ENCODE data around the gene UBE2D1.

DNA sequence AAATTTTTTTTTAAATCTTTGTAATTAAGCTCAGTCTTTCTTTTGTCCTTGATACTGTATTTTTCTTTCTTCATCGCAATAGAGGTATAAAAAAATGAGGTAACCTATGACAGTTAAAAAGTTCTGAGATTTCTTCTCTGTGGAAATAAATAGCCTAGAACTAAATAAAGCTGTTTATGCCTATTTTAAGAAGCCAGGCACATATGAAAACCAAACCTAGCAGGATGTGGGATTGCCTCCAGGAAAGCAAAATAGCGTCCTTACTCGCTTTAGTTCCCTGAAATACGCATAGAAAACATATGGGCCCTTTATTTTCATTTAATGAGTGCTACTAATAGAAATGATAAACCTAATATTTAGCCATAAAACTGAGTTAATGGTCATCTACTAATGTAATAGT is 6.6 kb downstream of the UBE2D1 start:
- TF ChIP-seq, protein P1, sequence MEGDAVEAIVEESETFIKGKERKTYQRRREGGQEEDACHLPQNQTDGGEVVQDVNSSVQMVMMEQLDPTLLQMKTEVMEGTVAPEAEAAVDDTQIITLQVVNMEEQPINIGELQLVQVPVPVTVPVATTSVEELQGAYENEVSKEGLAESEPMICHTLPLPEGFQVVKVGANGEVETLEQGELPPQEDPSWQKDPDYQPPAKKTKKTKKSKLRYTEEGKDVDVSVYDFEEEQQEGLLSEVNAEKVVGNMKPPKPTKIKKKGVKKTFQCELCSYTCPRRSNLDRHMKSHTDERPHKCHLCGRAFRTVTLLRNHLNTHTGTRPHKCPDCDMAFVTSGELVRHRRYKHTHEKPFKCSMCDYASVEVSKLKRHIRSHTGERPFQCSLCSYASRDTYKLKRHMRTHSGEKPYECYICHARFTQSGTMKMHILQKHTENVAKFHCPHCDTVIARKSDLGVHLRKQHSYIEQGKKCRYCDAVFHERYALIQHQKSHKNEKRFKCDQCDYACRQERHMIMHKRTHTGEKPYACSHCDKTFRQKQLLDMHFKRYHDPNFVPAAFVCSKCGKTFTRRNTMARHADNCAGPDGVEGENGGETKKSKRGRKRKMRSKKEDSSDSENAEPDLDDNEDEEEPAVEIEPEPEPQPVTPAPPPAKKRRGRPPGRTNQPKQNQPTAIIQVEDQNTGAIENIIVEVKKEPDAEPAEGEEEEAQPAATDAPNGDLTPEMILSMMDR (IDR thresholded peaks at IDR 0.05; ENCODE audit: borderline replicate concordance, extremely low read depth, low read length, poor library complexity, severe bottlenecking), result no peak
- TF ChIP-seq EZH2 (IDR thresholded peaks at IDR 0.05; ENCODE audit: borderline replicate concordance, low read depth, low read length, severe bottlenecking), result no peak

Data from DND-41 (cell line).